NCI-H748 treated with DMSO at 0.1 percent for 48 hours (cell line): Measurements from ENCODE around the gene ZNHIT2.

Experiments used
- DNase-seq: peaks from one replicate; lab custom pipeline; 2025; lab: John Stamatoyannopoulos, UW

ZNHIT2 gene

DNA sequence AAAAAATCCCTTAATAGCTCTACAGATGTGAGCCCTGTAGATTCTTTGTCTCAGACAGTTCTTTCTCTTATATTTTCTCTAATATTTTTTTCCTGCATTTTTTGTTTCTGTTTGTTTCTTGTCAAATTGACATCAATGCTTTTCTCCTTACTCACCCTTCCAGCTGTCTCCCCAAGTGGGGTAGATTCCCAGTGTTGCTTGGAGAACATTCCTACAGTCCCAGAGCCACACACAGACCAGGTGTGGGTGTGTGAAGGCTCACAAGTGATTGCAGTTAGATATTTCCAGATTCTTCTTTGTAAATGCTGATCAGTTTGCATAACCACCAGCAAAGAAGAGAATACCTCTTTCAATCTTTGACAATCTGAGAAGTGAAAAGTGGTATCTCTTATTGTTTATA, 14.0 kb downstream of the ZNHIT2 start:
- no peak for DNase-seq

DNA sequence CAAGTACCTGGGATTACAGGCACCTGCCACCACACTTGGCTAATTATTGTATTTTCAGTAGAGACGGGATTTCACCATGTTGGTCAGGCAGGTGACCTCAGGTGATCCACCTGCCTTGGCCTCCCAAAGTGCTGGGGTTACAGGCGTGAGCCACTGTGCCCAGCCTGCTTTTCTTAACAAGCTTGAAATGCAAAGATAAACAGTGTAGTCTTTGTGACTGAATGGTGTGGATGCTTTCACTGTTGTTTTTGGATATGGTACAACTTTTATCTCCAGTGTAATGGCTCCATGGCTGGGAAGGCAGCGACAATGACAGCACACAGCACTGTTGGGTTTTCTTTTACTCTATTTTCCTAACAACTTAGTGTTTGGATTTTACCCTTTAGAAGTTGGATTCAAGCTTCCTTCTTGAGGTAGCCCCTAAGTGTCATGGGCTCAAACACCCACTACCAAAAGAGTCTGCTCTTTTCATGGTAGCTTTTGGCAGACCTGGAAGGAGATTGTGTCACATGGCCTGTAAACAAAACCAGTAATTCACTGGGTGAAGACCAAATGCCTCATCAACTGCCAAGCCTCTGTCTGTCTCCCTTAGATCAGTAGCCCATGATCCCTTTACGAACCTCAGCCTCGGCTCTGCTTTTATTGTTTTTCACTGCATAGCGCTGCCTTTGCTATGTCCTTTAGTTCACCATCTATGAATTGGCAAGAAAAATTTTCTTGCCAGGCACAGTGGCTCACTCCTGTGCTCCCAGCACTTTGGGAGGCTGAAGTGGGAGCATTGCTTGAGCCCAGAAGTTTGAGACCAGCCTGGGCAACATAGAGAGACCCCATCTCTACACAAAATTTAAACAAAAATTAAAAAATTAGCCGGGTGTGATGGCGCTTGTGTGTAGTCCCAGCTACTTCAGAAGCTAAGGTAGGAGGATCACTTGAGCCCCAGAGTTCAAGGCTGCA, 15.1 kb downstream of the ZNHIT2 start:
- DNase-seq, result no peak

DNA sequence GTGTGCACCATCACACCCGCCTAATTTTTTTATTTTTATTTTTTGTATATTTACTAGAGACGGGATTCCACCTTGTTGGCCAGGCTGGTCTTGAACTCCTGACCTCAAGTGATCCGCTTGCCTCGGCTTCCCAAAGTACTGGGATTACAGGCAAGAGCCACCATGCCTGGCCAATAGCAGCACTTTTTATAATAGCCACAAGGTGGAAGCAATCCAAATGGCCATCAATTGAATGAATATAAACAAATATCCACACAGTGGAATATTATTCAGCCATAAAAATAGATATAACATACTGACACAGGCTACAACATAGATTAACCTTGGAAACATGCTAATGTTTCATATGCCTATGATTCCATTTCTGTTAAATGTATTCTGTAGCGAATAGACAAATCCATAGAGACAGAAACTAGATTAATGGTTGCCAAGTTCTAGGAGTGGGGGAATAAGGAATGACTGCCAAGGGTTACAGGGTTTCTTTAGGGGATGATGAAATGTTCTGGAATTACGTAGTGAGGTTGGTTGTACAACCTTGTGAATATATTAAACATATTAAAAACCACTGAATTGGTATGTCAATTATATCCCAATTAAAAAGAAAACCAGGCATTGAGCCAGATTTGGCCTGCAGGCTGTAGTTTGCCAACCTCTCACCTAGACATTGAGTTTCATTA, 16.7 kb downstream of the ZNHIT2 start:
- DNase-seq, result no peak

DNA sequence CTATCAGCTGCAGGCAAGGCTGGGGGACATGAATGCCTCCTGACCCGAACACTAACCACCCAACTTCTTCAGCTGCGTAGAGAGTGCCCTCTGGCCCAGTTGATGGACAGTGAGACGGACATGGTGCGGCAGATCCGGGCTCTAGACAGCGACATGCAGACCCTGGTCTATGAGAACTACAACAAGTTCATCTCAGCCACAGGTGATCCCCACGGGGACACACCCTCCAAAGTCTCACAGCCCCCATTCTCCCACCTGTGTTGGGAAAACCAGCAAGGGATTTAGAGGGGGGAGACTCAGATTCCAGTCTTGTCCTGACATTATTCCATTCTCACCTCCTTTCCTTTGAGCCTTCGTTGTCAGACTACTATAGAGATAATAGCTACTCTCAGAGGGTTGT, 20.6 kb downstream of the ZNHIT2 start:
- DNase-seq, result no peak

DNA sequence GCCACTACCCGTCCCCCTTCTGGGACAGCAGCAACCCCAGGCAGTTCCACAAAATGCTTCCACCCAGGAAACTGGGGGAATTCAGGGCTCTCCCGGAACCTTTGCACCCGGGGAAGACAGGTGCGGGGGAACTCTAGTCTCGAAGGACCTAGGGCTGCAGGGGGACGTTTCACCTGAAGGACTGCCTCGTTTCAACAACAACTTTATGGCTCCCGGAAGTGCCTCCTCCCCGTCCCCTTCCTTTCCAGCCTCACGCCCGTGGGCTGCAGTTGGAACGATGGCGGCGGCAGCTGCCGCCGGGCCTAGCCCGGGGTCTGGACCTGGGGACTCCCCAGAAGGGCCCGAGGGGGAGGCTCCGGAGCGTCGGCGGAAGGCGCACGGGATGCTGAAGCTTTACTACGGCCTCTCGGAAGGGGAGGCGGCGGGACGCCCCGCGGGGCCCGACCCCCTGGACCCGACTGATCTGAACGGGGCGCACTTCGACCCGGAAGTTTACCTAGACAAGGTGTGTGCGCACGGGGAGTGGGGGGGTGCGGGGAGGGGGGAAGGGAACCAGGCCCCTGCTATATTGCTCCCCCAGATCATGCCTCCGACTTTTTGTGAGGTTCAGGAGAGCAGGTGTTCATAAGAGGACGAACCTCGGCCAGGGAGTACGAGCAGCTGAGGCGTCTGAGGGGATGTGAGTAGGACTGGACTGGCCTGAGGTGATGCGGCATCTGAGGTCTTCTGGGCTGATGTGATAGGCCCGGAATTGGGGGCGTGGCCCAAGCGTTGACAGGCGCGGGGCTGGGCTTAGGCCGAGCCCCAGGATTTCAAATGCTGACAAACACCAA, 21.3 kb downstream of the ZNHIT2 start, which contains the start of gene VPS51:
Gene VPS51 (plus strand): TSS at position 241 of the 833 bp plus-strand sequence. CDS start 37 bp downstream, at position 278.
- peak; percentile 76 for DNase-seq

DNA sequence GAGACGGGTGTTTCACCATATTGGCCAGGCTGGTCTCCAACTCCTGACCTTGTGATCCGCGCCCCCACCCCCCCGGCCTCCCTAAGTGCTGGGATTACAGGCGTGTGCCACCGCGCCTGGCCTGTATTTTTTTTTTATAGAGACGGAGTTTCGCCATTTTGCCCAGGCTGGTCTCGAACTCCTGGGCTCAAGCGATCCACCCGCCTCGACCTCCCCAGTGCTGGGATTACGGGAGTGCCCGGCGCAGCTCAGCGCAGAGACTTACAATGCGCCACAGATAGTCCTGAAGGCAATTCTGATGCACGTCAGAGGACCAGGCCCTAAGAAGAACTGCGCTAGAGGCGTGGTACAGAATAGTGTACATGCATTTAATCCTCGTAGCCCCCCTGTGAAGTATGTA, 22.1 kb downstream of the ZNHIT2 start:
- no peak for DNase-seq

DNA sequence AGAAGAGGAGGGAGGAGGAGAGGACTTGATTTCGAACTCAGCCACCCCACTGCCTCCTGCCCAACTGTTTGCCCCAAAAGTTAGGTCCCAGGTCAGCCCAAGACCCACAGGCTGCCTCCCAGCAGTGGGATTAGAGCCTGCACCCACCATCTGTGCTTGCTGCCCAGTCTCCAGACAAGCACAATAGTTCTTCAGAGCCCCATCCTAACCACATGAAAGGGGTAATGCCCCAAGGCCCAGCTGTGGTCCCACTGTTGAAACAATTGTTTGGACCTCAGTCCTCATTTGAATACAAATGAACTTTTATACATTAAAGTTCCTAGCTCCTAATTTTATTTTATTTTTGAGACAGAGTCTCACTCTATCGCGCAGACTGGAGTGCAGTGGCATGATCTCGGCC, 26.9 kb downstream of the ZNHIT2 start:
- no peak for DNase-seq

DNA sequence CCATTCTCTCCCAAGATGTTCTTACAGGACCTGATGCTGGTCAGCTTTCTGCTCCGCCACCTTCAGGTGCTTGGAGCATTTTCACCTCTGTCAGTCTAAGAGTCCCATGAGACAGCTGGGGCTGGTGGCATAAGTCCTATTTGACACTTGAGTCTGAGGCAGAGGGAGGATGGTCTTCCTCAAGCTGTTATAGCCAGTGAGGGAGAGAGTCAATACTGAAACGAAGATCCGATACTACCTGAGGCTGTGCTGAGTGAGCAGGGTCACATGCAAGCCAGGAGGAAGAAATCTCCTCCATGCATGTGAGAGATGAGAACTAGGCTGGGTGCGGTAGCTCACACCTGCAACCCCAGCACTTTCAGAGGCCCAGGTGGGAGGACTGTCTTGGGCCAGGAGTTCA, 27.9 kb downstream of the ZNHIT2 start:
- no peak for DNase-seq

DNA sequence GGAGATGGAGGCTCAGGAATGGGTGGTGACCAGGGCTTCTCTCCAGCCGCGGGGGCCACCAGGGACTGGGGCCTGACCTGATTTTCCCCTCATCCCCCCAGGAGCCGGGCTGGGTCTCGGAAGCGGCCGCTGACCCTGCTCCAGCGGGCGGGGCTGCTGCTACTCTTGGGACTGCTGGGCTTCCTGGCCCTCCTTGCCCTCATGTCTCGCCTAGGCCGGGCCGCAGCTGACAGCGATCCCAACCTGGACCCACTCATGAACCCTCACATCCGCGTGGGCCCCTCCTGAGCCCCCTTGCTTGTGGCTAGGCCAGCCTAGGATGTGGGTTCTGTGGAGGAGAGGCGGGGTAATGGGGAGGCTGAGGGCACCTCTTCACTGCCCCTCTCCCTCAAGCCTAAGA, 29.7 kb downstream of the ZNHIT2 start:
- DNase-seq, result no peak

DNA sequence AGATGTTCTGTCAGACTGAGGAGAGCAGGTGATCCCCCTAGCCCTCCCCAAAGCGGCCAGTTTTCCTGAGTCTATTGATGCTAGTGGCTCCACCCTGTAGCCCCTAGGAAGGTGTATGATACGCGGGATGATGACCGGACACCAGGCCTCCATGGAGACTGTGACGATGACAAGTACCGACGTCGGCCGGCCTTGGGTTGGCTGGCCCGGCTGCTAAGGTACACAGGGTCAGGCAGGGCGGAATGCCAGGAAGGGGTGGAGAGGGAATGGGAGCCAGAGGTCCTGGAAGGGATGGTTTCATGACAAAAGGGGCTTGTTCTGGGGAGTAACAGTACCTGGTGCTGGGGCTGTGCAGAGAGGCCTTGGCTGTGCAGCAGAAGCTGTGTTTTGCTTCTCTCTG, 30.3 kb downstream of the ZNHIT2 start:
- no peak for DNase-seq

DNA sequence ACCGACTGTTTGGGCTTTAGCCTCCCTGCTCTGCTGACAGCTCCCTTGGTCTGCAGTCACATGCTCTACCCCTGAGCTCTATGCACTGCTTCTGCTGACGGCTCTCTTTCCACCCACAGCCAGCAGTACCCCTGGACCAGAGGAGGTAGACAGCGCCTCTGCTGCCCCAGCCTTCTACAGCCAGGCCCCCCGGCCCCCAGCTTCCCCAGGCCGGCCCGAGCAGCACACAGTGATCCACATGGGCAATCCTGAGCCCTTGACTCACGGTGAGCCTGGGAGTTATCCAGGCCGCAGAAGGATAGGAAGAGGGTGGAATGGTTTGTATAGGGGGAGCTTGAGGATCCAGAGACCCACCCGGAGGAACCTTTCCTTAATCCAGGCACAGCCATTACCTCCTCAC, 30.7 kb downstream of the ZNHIT2 start:
- no peak for DNase-seq

DNA sequence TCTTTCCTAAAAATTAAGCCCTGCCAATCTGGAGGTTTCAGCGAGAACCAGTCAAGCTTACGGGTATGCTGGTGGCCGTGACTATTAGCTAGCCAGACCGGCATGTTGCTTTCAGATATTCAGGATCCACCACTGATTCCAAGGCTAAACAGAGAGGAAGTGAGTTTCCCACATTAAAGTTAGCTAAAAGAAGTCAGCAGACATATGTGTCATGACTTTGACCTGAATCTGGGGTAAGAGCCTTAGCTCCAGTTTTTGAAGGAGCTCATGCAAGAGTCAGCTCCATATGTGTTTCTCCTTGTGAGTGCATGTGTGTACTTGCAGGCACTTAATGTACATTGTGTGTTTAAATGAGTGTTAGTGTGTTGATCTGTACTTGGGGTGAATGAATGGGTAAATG, 32.1 kb downstream of the ZNHIT2 start:
- no peak for DNase-seq

DNA sequence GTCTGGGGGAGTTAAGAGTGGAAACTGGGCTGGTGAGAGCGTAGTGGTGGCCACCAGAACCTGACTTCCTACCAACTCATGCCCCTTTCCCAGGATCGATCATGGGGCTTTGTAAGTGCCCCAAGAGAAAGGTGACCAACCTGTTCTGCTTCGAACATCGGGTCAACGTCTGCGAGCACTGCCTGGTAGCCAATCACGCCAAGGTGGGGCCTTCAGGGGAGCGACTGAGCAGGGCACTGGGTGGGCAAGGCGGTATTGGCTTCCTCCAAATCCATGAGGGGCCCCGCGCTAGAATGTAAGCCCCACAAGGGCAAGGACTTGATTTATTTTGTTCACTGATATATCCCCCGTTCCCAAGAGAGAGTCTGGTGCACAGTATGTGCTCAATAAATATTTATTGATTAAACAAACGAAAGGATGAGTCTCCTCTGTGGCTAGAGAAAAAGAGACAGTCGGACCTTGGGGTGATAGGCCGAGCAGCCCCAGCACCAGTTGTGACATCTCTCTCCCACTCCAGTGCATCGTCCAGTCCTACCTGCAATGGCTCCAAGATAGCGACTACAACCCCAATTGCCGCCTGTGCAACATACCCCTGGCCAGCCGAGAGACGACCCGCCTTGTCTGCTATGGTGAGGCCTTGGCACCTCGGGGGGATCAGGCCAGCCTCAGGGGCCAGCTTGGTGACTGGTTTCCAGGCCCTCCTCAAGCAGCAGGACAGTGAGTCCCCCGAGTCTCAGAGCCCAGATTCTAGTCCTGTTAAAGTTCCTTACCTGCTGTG, 32.7 kb downstream of the ZNHIT2 start:
- no peak for DNase-seq

DNA sequence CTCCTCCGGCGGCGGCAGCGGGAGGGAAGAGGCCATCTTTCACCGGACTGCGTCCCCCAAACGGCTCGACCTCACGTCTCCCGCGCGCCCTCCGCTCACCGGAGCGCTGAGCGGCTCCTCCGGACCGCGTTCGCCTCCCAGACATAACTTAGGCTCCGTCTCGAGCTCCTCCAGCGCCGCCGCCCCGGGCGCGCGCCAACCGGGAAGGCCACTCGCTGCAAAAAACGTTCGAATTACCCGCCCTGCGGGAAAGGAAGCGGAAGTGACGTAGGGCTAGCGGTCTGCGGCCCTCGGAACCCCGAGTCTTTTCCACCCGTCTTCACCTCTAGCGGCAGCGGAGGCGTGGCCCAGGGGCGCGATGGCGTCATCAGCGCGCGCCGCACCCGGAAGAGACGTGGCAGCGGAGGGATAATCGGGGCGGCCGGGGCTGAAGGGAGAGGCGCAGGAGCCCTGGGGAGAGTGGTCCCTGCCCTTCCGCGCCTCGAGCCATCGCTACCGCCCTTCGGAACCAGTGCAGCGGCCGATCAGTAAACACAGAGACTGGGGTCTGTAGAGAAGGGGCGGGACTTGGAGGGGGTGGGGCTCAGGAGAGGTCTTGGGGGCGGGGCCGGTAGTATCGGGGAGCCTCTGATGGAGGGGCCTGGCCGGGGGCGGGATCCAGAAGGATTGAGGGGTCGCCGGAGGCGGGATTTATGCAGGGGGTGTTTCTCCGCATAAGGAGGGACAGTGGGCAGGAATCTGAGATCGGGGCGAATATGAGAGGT, 33.5 kb downstream of the ZNHIT2 start, which contains the start of the genes CDCA5 and ZFPL1:
Gene CDCA5 (minus strand): TSS at position 207 of the 764 bp plus-strand sequence. CDS start 62 bp downstream, at position 145.
Gene ZFPL1 (plus strand): TSS at position 389 of the 764 bp plus-strand sequence. CDS start 477 bp downstream, outside the sequence.
- peak; percentile 82 for DNase-seq

DNA sequence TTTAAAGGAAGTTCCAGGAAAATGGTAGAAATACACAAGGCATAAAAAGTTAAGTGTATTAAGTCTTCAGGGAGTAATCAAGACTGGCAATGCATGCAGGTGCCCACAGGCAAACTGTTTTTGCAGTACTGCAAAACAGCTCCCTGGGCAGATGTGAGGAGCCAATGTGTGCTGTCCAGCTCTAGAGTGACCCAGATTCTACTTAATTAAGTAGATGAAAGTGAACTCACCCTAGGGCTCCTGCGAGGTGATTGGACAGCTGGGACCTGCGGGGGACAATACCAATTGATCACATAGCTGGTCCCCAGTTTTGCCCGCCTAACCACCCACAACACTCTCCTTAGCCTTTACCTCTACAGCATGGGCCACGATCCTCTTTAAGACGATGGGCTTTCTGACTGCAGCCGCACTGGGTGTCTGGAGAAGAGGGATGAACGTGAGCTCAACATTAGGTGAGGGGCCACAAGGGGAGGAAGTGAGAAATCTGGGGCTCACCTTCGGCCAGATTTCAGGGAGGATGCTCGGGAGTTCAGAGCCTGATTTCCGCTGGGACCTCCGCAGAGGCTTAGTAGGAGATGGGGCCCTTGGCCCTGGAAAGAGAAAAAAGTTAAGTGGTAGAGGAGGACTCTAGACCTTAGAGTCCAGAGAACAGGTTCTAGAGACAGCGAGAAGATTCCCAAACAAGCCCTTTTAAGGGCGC, 34.2 kb downstream of the ZNHIT2 start:
- DNase-seq, result no peak

DNA sequence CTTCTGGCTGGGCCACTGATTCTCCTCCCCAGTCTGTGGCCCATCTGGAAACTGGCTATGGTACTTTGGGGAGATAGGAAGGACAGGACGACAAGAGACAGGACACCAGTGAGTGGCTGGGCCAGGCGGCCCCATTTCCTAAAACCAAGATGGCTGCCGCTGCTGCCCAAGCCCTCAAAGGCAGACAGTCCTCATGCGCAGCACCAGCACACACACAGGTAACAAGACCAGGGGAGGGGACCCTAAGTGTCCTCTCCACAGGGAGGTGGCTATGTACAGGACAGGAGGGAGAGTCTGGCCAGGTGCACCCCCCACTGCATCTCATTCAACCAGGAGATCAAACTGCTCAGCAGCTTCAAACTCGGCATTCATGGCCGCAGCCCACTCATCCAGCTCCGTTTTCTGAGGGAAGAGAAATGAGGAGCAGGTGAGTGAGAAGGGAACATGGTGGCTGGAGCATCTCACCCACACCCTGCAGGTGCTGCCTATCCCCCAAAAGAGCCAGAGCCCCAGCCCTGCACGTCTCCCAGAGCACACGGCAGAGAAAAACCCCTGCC, 38.6 kb downstream of the ZNHIT2 start:
- no peak for DNase-seq

DNA sequence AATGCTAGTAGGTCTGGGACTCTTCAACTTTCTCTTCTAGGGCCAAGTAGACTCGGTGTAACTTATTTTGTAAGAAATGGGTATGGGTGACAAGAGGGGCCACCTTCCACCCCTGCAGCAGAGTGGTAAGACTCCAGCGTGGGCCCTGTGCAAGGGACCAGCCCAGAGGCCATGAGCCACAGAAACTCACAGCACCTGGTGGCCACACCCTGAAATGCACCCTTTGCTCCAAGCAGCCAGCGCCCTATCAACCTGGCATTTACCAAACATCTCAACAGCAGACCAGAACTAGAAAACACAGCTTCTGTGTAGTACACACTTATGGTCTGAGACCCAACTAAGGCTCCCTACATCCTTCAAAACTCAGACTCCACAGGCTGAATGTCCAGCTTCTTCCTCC, 39.4 kb downstream of the ZNHIT2 start:
- no peak for DNase-seq

DNA sequence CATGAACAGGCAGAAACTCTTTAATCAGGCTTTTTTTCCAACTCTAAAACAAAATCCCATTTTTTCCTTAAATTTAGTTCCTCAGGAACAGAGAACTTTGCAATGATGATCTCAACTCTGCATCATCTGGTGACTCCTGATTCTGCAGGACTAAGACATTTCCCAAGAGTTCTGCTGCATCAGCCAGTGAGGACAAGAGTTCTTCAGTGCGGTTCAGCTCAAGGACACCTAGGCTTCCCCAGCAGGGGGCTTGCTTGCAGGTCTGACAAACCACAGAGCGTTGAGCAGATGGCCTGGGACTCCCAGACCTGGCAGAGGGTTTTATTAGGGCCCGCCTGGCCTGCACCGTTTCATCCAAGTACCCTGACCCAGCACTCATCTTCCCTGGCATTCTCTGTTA, 40.0 kb downstream of the ZNHIT2 start:
- no peak for DNase-seq

DNA sequence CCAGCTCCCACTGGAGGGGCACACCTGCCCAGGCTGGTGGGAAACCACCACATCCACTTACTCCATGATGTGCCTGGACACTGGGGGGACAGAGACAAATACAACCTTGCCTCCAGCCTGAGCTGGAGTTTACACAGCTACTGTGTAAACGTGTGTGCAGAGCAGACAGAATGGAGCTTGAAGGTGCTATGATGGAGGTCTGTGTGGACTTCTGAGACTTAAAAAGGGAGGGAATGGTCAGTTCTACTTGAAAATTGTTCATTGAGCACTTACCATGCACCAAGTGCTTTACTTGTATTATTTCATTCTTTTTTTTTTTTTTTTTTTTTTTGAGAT, 44.9 kb downstream of the ZNHIT2 start:
- DNase-seq, result no peak
